ENCODE results near the gene YWHAH. TPM values are rescaled to one million over a fixed set of nuclear protein-coding genes. Genes with fewer than 3 reads are reported as not detected.
A peak's percentile ranks its signal among the peaks of the same experiment; 100 is the strongest.

The YWHAH gene
- total RNA-seq, 1 donor from 2014 or later, result 250 TPM

- Mint-ChIP-seq H3K27ac (ENCODE audit: unreplicated experiment) (no peak overlapping the region), H3K27me3 (ENCODE audit: unreplicated experiment) (peaks cover 3% of the 10 kb centered on the region)
Measured at GRCh38 chr22:31922534-31922933, 21.8 kb upstream of the YWHAH start.

GRCh38 chr22:31923136-31923535 is 21.2 kb upstream of the YWHAH start:
- Mint-ChIP-seq H3K27ac (ENCODE audit: unreplicated experiment) (no peak overlapping the region), H3K36me3 (ENCODE audit: unreplicated experiment) (no peaks in the 10 kb centered on the region), H3K4me1 (ENCODE audit: low read depth, unreplicated experiment) (peaks cover 10% of the 10 kb centered on the region), H3K4me3 (ENCODE audit: unreplicated experiment) (no peak overlapping the region), H3K27me3 (ENCODE audit: unreplicated experiment) (peaks cover 3% of the 10 kb centered on the region), H3K9me3 (ENCODE audit: unreplicated experiment) (peaks cover 4% of the 10 kb centered on the region)
- no peak for TF ChIP-seq CTCF (IDR thresholded peaks at IDR 0.05; ENCODE audit: partially characterized antibody, unreplicated experiment)
- DNase-seq, result no peak

More at GRCh38 chr22:31922534-31922933, 21.8 kb upstream of the YWHAH start:
- Mint-ChIP-seq H3K9me3 (ENCODE audit: unreplicated experiment) (peaks cover 3% of the 10 kb centered on the region), H3K36me3 (ENCODE audit: unreplicated experiment) (no peaks in the 10 kb centered on the region), H3K4me3 (ENCODE audit: unreplicated experiment) (no peak overlapping the region), H3K4me1 (ENCODE audit: low read depth, unreplicated experiment) (peaks cover 10% of the 10 kb centered on the region)
- no peak for TF ChIP-seq CTCF (IDR thresholded peaks at IDR 0.05; ENCODE audit: partially characterized antibody, unreplicated experiment)
- no peak for DNase-seq

GRCh38 chr22:31923747-31924146 is 20.6 kb upstream of the YWHAH start:
- Mint-ChIP-seq H3K4me1 (ENCODE audit: low read depth, unreplicated experiment) (peaks cover 10% of the 10 kb centered on the region), H3K36me3 (ENCODE audit: unreplicated experiment) (no peaks in the 10 kb centered on the region), H3K27ac (ENCODE audit: unreplicated experiment) (no peak overlapping the region), H3K27me3 (ENCODE audit: unreplicated experiment) (peaks cover 3% of the 10 kb centered on the region), H3K4me3 (ENCODE audit: unreplicated experiment) (peak overlapping the region; percentile 22), H3K9me3 (ENCODE audit: unreplicated experiment) (peaks cover 5% of the 10 kb centered on the region)
- TF ChIP-seq CTCF (IDR thresholded peaks at IDR 0.05; ENCODE audit: partially characterized antibody, unreplicated experiment), result no peak
- DNase-seq, result no peak

- H3K27ac Mint-ChIP-seq (ENCODE audit: unreplicated experiment), result no peak overlapping the region
- TF ChIP-seq CTCF (IDR thresholded peaks at IDR 0.05; ENCODE audit: partially characterized antibody, unreplicated experiment), result no peak
- H3K9me3 Mint-ChIP-seq (ENCODE audit: unreplicated experiment), result peaks cover 7% of the 10 kb centered on the region
- no peak for DNase-seq
- peaks cover 14% of the 10 kb centered on the region for H3K4me1 Mint-ChIP-seq (ENCODE audit: low read depth, unreplicated experiment)
- H3K36me3 Mint-ChIP-seq (ENCODE audit: unreplicated experiment), result no peaks in the 10 kb centered on the region
- no peak overlapping the region for H3K4me3 Mint-ChIP-seq (ENCODE audit: unreplicated experiment)
- peaks cover 3% of the 10 kb centered on the region for H3K27me3 Mint-ChIP-seq (ENCODE audit: unreplicated experiment)
Measured at GRCh38 chr22:31925056-31925455, 19.3 kb upstream of the YWHAH start.

GRCh38 chr22:31926024-31926423 is 18.3 kb upstream of the YWHAH start:
- Mint-ChIP-seq H3K36me3 (ENCODE audit: unreplicated experiment) (no peaks in the 10 kb centered on the region), H3K4me1 (ENCODE audit: low read depth, unreplicated experiment) (peaks cover 14% of the 10 kb centered on the region), H3K27ac (ENCODE audit: unreplicated experiment) (no peak overlapping the region), H3K27me3 (ENCODE audit: unreplicated experiment) (peaks cover 3% of the 10 kb centered on the region), H3K9me3 (ENCODE audit: unreplicated experiment) (peaks cover 7% of the 10 kb centered on the region), H3K4me3 (ENCODE audit: unreplicated experiment) (no peak overlapping the region)
- no peak for TF ChIP-seq CTCF (IDR thresholded peaks at IDR 0.05; ENCODE audit: partially characterized antibody, unreplicated experiment)
- no peak for DNase-seq
